ENCODE results near the gene GSTP1.

GRCh38 chr11:67572747-67573419, 10.7 kb upstream of the GSTP1 start:
- TF ChIP-seq EZH2phosphoT487 (conservative IDR thresholded peaks at IDR 0.05; ENCODE audit: low read length) (no peak), CTCF (IDR thresholded peaks at IDR 0.05; ENCODE audit: insufficient read depth, low read length, poor library complexity, severe bottlenecking) (peak; percentile 57)

Measured in SU-DHL-6 (cell line).